ENCODE results near the gene ZNF439. TPM values are rescaled to one million over a fixed set of nuclear protein-coding genes. Genes with fewer than 3 reads are reported as not detected.

ZNF439 gene
- total and polyA plus RNA-seq, 2 of the 13 experiments (the other 11 are each of a cell fraction or from before 2014, with no cell fraction given), result 2.9 to 4.9 TPM

GRCh38 chr19:11814029-11814699 is 34.4 kb upstream of the ZNF439 start, which contains the start of gene ZNF440 (continued):
- TF ChIP-seq, protein P1, sequence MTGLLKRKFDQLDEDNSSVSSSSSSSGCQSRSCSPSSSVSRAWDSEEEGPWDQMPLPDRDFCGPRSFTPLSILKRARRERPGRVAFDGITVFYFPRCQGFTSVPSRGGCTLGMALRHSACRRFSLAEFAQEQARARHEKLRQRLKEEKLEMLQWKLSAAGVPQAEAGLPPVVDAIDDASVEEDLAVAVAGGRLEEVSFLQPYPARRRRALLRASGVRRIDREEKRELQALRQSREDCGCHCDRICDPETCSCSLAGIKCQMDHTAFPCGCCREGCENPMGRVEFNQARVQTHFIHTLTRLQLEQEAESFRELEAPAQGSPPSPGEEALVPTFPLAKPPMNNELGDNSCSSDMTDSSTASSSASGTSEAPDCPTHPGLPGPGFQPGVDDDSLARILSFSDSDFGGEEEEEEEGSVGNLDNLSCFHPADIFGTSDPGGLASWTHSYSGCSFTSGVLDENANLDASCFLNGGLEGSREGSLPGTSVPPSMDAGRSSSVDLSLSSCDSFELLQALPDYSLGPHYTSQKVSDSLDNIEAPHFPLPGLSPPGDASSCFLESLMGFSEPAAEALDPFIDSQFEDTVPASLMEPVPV (CRISPR knock-in tag; IDR thresholded peaks at IDR 0.05), result no peak
- TF ChIP-seq MED13 (CRISPR knock-in tag; IDR thresholded peaks at IDR 0.05) (no peak), SAFB2 (CRISPR knock-in tag; IDR thresholded peaks at IDR 0.05; ENCODE audit: borderline replicate concordance, low read depth) (no peak), ELK4 (CRISPR knock-in tag; IDR thresholded peaks at IDR 0.05; ENCODE audit: borderline replicate concordance) (no peak), TBX2 (CRISPR knock-in tag; IDR thresholded peaks at IDR 0.05; ENCODE audit: borderline replicate concordance) (peak; percentile 72), ZNF251 (CRISPR knock-in tag; IDR thresholded peaks at IDR 0.05) (no peak), PRDM10 (CRISPR knock-in tag; IDR thresholded peaks at IDR 0.05; ENCODE audit: low read depth) (no peak), HNRNPH1 (optimal IDR thresholded peaks at IDR 0.05; ENCODE audit: low read depth, low read length) (no peak), CSRNP2 (CRISPR knock-in tag; conservative IDR thresholded peaks at IDR 0.05; ENCODE audit: low read depth) (no peak), ZNF207 (IDR thresholded peaks at IDR 0.05; ENCODE audit: borderline replicate concordance) (no peak), ZXDC (CRISPR knock-in tag; IDR thresholded peaks at IDR 0.05) (no peak), NR2F2 (IDR thresholded peaks at IDR 0.05; ENCODE audit: borderline replicate concordance, low read depth) (no peak), MTF1 (CRISPR knock-in tag; IDR thresholded peaks at IDR 0.05) (no peak), JUNB (CRISPR knock-in tag; IDR thresholded peaks at IDR 0.05; ENCODE audit: borderline replicate concordance) (no peak), ZNF768 (CRISPR knock-in tag; IDR thresholded peaks at IDR 0.05) (peak; percentile 58; the same call in 1 of the 2 replicates)
- TF ChIP-seq, protein P2, sequence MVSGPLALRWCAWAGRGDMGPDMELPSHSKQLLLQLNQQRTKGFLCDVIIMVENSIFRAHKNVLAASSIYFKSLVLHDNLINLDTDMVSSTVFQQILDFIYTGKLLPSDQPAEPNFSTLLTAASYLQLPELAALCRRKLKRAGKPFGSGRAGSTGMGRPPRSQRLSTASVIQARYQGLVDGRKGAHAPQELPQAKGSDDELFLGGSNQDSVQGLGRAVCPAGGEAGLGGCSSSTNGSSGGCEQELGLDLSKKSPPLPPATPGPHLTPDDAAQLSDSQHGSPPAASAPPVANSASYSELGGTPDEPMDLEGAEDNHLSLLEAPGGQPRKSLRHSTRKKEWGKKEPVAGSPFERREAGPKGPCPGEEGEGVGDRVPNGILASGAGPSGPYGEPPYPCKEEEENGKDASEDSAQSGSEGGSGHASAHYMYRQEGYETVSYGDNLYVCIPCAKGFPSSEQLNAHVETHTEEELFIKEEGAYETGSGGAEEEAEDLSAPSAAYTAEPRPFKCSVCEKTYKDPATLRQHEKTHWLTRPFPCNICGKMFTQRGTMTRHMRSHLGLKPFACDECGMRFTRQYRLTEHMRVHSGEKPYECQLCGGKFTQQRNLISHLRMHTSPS (CRISPR knock-in tag; IDR thresholded peaks at IDR 0.05; ENCODE audit: low read depth), result no peak; the same call in 1 of the 2 replicates
